ENCODE results near the gene IL4I1.

Gene IL4I1

GRCh38 chr19:49876422-49877019 lies 20.2 kb downstream of the IL4I1 start:
- no peak for TF ChIP-seq CTCF (IDR thresholded peaks at IDR 0.05; ENCODE audit: low read depth, low read length)
- no peaks in the 10 kb centered on the region for H3K27me3 ChIP-seq (ENCODE audit: insufficient read depth, low read depth, severe bottlenecking)
- H3K9me3 ChIP-seq (ENCODE audit: severe bottlenecking) = no peaks in the 10 kb centered on the region
- H3K4me3 ChIP-seq (ENCODE audit: low read depth, low read length) = peak overlapping the region; percentile 78
- peak; percentile 98 for DNase-seq
- H3K36me3 ChIP-seq = peaks cover 23% of the 10 kb centered on the region
- H3K27ac ChIP-seq = peak overlapping the region; percentile 96

GRCh38 chr19:49875857-49876421 lies 20.7 kb downstream of the IL4I1 start:
- DNase-seq = peak; percentile 56
- H3K4me3 ChIP-seq (ENCODE audit: low read depth, low read length) = peak overlapping the region; percentile 78
- peaks cover 17% of the 10 kb centered on the region for H3K36me3 ChIP-seq
- H3K27ac ChIP-seq = peak overlapping the region; percentile 96
- H3K9me3 ChIP-seq (ENCODE audit: severe bottlenecking) = no peaks in the 10 kb centered on the region
- no peak for TF ChIP-seq CTCF (IDR thresholded peaks at IDR 0.05; ENCODE audit: low read depth, low read length)
- no peaks in the 10 kb centered on the region for H3K27me3 ChIP-seq (ENCODE audit: insufficient read depth, low read depth, severe bottlenecking)

GRCh38 chr19:49875177-49875576 lies 21.5 kb downstream of the IL4I1 start:
- Histone ChIP-seq H3K9me3 (ENCODE audit: severe bottlenecking) (no peaks in the 10 kb centered on the region), H3K4me3 (ENCODE audit: low read depth, low read length) (peak overlapping the region; percentile 78), H3K36me3 (peaks cover 10% of the 10 kb centered on the region), H3K27me3 (ENCODE audit: insufficient read depth, low read depth, severe bottlenecking) (no peaks in the 10 kb centered on the region), H3K27ac (peak overlapping the region; percentile 96)
- TF ChIP-seq CTCF (IDR thresholded peaks at IDR 0.05; ENCODE audit: low read depth, low read length) = no peak
- no peak for DNase-seq

- no peak overlapping the region for H3K27ac ChIP-seq
- H3K4me3 ChIP-seq (ENCODE audit: low read depth, low read length) = no peak overlapping the region
- no peak for DNase-seq
- H3K9me3 ChIP-seq (ENCODE audit: severe bottlenecking) = no peaks in the 10 kb centered on the region
- H3K36me3 ChIP-seq = peaks cover 6% of the 10 kb centered on the region
- TF ChIP-seq CTCF (IDR thresholded peaks at IDR 0.05; ENCODE audit: low read depth, low read length) = no peak
- H3K27me3 ChIP-seq (ENCODE audit: insufficient read depth, low read depth, severe bottlenecking) = no peaks in the 10 kb centered on the region
Observed at GRCh38 chr19:49874503-49875157, 22.1 kb downstream of the IL4I1 start.

- no peak for DNase-seq
- TF ChIP-seq CTCF (IDR thresholded peaks at IDR 0.05; ENCODE audit: low read depth, low read length) = no peak
- Histone ChIP-seq H3K9me3 (ENCODE audit: severe bottlenecking) (no peaks in the 10 kb centered on the region), H3K36me3 (peaks cover 6% of the 10 kb centered on the region), H3K27me3 (ENCODE audit: insufficient read depth, low read depth, severe bottlenecking) (no peaks in the 10 kb centered on the region), H3K4me3 (ENCODE audit: low read depth, low read length) (no peak overlapping the region), H3K27ac (no peak overlapping the region)
Observed at GRCh38 chr19:49873834-49874233, 22.9 kb downstream of the IL4I1 start.
